ENCODE data around the gene RAB32.

The RAB32 gene

GRCh38 chr6:146543211-146543939 lies at the start of gene RAB32:
Gene RAB32, plus strand, starts transcription at chr6:146543833. Its CDS starts 39 bp downstream, at chr6:146543872.
- Histone ChIP-seq H3K4me2 (ENCODE audit: low read length) (peak within 1 kb of the TSS; percentile 81), H2AFZ (peak within 1 kb of the TSS; percentile 99), H3K4me1 (peaks cover 10% of the 10 kb centered on the region), H3K27ac (peak within 1 kb of the TSS; percentile 84), H3K27me3 (ENCODE audit: control insufficient read depth, insufficient read depth, low read length) (no peaks in the 10 kb centered on the region), H3K9ac (peak within 1 kb of the TSS; percentile 89), H3K9me3 (ENCODE audit: control insufficient read depth, low read length) (no peaks in the 10 kb centered on the region), H3K36me3 (ENCODE audit: control insufficient read depth, insufficient read depth, low read length) (no peaks in the 10 kb centered on the region), H3K4me3 (ENCODE audit: low read depth, low read length) (peak within 1 kb of the TSS; percentile 80), H3K79me2 (no peaks in the 10 kb centered on the region)
- TF ChIP-seq CTCF (IDR thresholded peaks at IDR 0.05), result peak; percentile 92

- TF ChIP-seq CTCF (IDR thresholded peaks at IDR 0.05), result no peak
- Histone ChIP-seq H3K9ac (no peak overlapping the region), H3K36me3 (ENCODE audit: control insufficient read depth, insufficient read depth, low read length) (no peaks in the 10 kb centered on the region), H3K79me2 (no peaks in the 10 kb centered on the region), H3K27me3 (ENCODE audit: control insufficient read depth, insufficient read depth, low read length) (no peaks in the 10 kb centered on the region), H3K4me2 (ENCODE audit: low read length) (no peak overlapping the region), H3K4me3 (ENCODE audit: low read depth, low read length) (no peak overlapping the region), H3K4me1 (no peaks in the 10 kb centered on the region), H3K27ac (no peak overlapping the region), H3K9me3 (ENCODE audit: control insufficient read depth, low read length) (no peaks in the 10 kb centered on the region), H2AFZ (no peak overlapping the region)
Measured at GRCh38 chr6:146498309-146498708, 45.3 kb upstream of the RAB32 start.

GRCh38 chr6:146503096-146503495 lies 40.5 kb upstream of the RAB32 start:
- Histone ChIP-seq H3K27me3 (ENCODE audit: control insufficient read depth, insufficient read depth, low read length) (no peaks in the 10 kb centered on the region), H3K4me2 (ENCODE audit: low read length) (no peak overlapping the region), H2AFZ (no peak overlapping the region), H3K9ac (no peak overlapping the region), H3K9me3 (ENCODE audit: control insufficient read depth, low read length) (no peaks in the 10 kb centered on the region), H3K79me2 (no peaks in the 10 kb centered on the region), H3K4me3 (ENCODE audit: low read depth, low read length) (no peak overlapping the region), H3K4me1 (no peaks in the 10 kb centered on the region), H3K36me3 (ENCODE audit: control insufficient read depth, insufficient read depth, low read length) (no peaks in the 10 kb centered on the region), H3K27ac (no peak overlapping the region)
- no peak for TF ChIP-seq CTCF (IDR thresholded peaks at IDR 0.05)

- H2AFZ ChIP-seq, result no peak overlapping the region
- H3K4me1 ChIP-seq, result no peaks in the 10 kb centered on the region
- H3K27me3 ChIP-seq (ENCODE audit: control insufficient read depth, insufficient read depth, low read length), result no peaks in the 10 kb centered on the region
- no peaks in the 10 kb centered on the region for H3K36me3 ChIP-seq (ENCODE audit: control insufficient read depth, insufficient read depth, low read length)
- H3K4me3 ChIP-seq (ENCODE audit: low read depth, low read length), result no peak overlapping the region
- H3K4me2 ChIP-seq (ENCODE audit: low read length), result no peak overlapping the region
- no peak overlapping the region for H3K27ac ChIP-seq
- no peaks in the 10 kb centered on the region for H3K9me3 ChIP-seq (ENCODE audit: control insufficient read depth, low read length)
- TF ChIP-seq CTCF (IDR thresholded peaks at IDR 0.05), result no peak
- H3K79me2 ChIP-seq, result no peaks in the 10 kb centered on the region
- H3K9ac ChIP-seq, result no peak overlapping the region
Measured at GRCh38 chr6:146515212-146515611, 28.4 kb upstream of the RAB32 start.

- no peak for TF ChIP-seq CTCF (IDR thresholded peaks at IDR 0.05)
- Histone ChIP-seq H3K36me3 (ENCODE audit: control insufficient read depth, insufficient read depth, low read length) (no peaks in the 10 kb centered on the region), H3K4me3 (ENCODE audit: low read depth, low read length) (no peak overlapping the region), H3K4me1 (no peaks in the 10 kb centered on the region), H3K79me2 (no peaks in the 10 kb centered on the region), H3K4me2 (ENCODE audit: low read length) (no peak overlapping the region), H3K9ac (no peak overlapping the region), H3K27ac (no peak overlapping the region), H3K9me3 (ENCODE audit: control insufficient read depth, low read length) (no peaks in the 10 kb centered on the region), H3K27me3 (ENCODE audit: control insufficient read depth, insufficient read depth, low read length) (no peaks in the 10 kb centered on the region), H2AFZ (no peak overlapping the region)
Measured at GRCh38 chr6:146526192-146526591, 17.4 kb upstream of the RAB32 start.
